ENCODE measurements around the gene THOP1. TPM values are rescaled to one million over a fixed set of nuclear protein-coding genes. Genes with fewer than 3 reads are reported as not detected.
A peak's percentile ranks its signal among the peaks of the same experiment; 100 is the strongest.

Gene THOP1
- polyA plus RNA-seq, 10 donors: 34.6 to 54.8 (median 42.9) TPM

GRCh38 chr19:2803486-2804155 is 18.3 kb downstream of the THOP1 start:
- DNase-seq: no peak

- no peak for DNase-seq
These were observed 19.1 kb downstream of the THOP1 start for GRCh38 chr19:2804156-2805004.

GRCh38 chr19:2805261-2805900 is 20.1 kb downstream of the THOP1 start:
- no peak for DNase-seq

- DNase-seq: no peak
These were observed 20.8 kb downstream of the THOP1 start for GRCh38 chr19:2805991-2806649.

GRCh38 chr19:2806736-2807378 is 21.6 kb downstream of the THOP1 start:
- DNase-seq: no peak

- DNase-seq: no peak
These were observed 22.3 kb downstream of the THOP1 start for GRCh38 chr19:2807379-2808128.

GRCh38 chr19:2808129-2808941 is 23.0 kb downstream of the THOP1 start:
- DNase-seq: no peak

- DNase-seq: no peak
These were observed 24.3 kb downstream of the THOP1 start for GRCh38 chr19:2809387-2810140.

- no peak for DNase-seq
These were observed 25.1 kb downstream of the THOP1 start for GRCh38 chr19:2810141-2811091.

GRCh38 chr19:2811221-2811722 is 26.0 kb downstream of the THOP1 start:
- DNase-seq: no peak

GRCh38 chr19:2811735-2812413 is 26.6 kb downstream of the THOP1 start:
- DNase-seq: peak in 2 of 3 donors; percentile 7 to 14

GRCh38 chr19:2812414-2813234 is 27.3 kb downstream of the THOP1 start:
- DNase-seq: no peak

- DNase-seq: no peak
These were observed 28.2 kb downstream of the THOP1 start for GRCh38 chr19:2813235-2814160.

GRCh38 chr19:2814426-2814825 is 29.1 kb downstream of the THOP1 start:
- DNase-seq: no peak

GRCh38 chr19:2815191-2815614 is 29.9 kb downstream of the THOP1 start:
- no peak for DNase-seq

Measured in muscle of back (tissue), 11 donors.